Neural cell (in vitro differentiated cells): Measurements from ENCODE around the gene SS18L1.

Experiments
- CTCF ChIP-seq: fragments of 450-650 bp; IDR thresholded peaks from 2 replicates; pipeline ENCODE4 v1.5.1; 2014; ENCODE audit warnings: antibody characterized with exemption, mild to moderate bottlenecking, moderate library complexity; ENCODE audit not compliant: poor library complexity, severe bottlenecking
- EZH2 ChIP-seq: fragments of 200-600, 300-800 bp; shearing (Covaris generic), sonication (generic); IDR thresholded peaks from 2 replicates; pipeline ENCODE4 v1.6.1; 2014; ENCODE audit warnings: antibody characterized with exemption, low read length, borderline replicate concordance, mild to moderate bottlenecking; ENCODE audit not compliant: insufficient read depth, poor library complexity, severe bottlenecking
- MXI1 ChIP-seq: fragments of 450-650 bp; conservative IDR thresholded peaks from 2 replicates; pipeline ENCODE4 v1.6.1; 2014; ENCODE audit warnings: antibody characterized with exemption, mild to moderate bottlenecking; ENCODE audit not compliant: poor library complexity, severe bottlenecking
- POLR2AphosphoS5 ChIP-seq: IDR thresholded peaks from 2 replicates; pipeline ENCODE4 v1.6.1; 2012
- RAD21 ChIP-seq: fragments of 450-650 bp; conservative IDR thresholded peaks from 2 replicates; pipeline ENCODE4 v1.6.1; 2014; ENCODE audit warnings: antibody characterized with exemption, mild to moderate bottlenecking, moderate library complexity

GRCh38 chr20:62097881-62098407, 45.6 kb upstream of the SS18L1 start:
- TF ChIP-seq CTCF (no peak), EZH2 (no peak), POLR2AphosphoS5 (no peak), MXI1 (no peak), RAD21 (no peak)
